Loucy (cell line): ENCODE measurements around the gene SUN1.

Experiments
- H2AFZ ChIP-seq: fragments of 200-600 bp; sonication (generic); 2 replicates; pipeline ENCODE4 v1.6.0; 2016; ENCODE audit warnings: antibody characterized with exemption, mild to moderate bottlenecking, low read length, moderate library complexity
- H3F3A ChIP-seq: fragments of 200-600 bp; 2 replicates; pipeline ENCODE4 v1.6.0; 2016; ENCODE audit warnings: antibody characterized with exemption, low read depth, mild to moderate bottlenecking
- H3K27me3 ChIP-seq: fragments of 200-600 bp; sonication (generic); 2 replicates; pipeline ENCODE4 v1.6.1; 2014; ENCODE audit warnings: low read length, mild to moderate bottlenecking; ENCODE audit not compliant: insufficient read depth, poor library complexity, severe bottlenecking
- H3K36me3 ChIP-seq: fragments of 200-600 bp; sonication (generic); 2 replicates; pipeline ENCODE4 v1.6.1; 2016; ENCODE audit warnings: low read length; ENCODE audit not compliant: insufficient read depth
- H3K4me1 ChIP-seq: fragments of 200-600 bp; sonication (generic); 2 replicates; pipeline ENCODE4 v1.5.1; 2014; ENCODE audit warnings: low read length, mild to moderate bottlenecking; ENCODE audit not compliant: insufficient read depth, poor library complexity, severe bottlenecking
- H3K4me2 ChIP-seq: fragments of 200-600 bp; sonication (generic); 2 replicates; pipeline ENCODE4 v1.6.0; 2014; ENCODE audit warnings: antibody characterized with exemption, low read length, low read depth, mild to moderate bottlenecking; ENCODE audit not compliant: poor library complexity, severe bottlenecking
- H3K4me3 ChIP-seq: fragments of 200-600 bp; sonication (generic); 2 replicates; pipeline ENCODE4 v1.5.1; 2014; ENCODE audit warnings: low read length, mild to moderate bottlenecking, mixed read lengths; ENCODE audit not compliant: poor library complexity, severe bottlenecking
- H3K79me2 ChIP-seq: fragments of 200-600 bp; sonication (generic); 2 replicates; pipeline ENCODE4 v1.6.1; 2014; ENCODE audit warnings: low read length; ENCODE audit not compliant: insufficient read depth
- H3K9ac ChIP-seq: fragments of 200-600 bp; sonication (generic); 2 replicates; pipeline ENCODE4 v1.6.0; 2014; ENCODE audit warnings: mild to moderate bottlenecking, low read depth, low read length, moderate library complexity; ENCODE audit not compliant: poor library complexity, severe bottlenecking
- H3K9me2 ChIP-seq: fragments of 200-600 bp; sonication (generic); replicated peaks from 2 replicates; pipeline ENCODE4 v1.6.1; 2016; ENCODE audit warnings: low read depth, low read length, mixed read lengths
- H3K9me3 ChIP-seq: fragments of 200-600 bp; sonication (generic); 2 replicates; pipeline ENCODE4 v1.6.1; 2014; ENCODE audit warnings: mild to moderate bottlenecking, antibody characterized with exemption, low read length, low read depth; ENCODE audit not compliant: insufficient read depth
- H4K20me1 ChIP-seq: fragments of 200-600 bp; sonication (generic); 2 replicates; pipeline ENCODE4 v1.6.0; 2014; ENCODE audit warnings: antibody characterized with exemption, low read length, mild to moderate bottlenecking; ENCODE audit not compliant: insufficient read depth, poor library complexity, severe bottlenecking
- EZH2phosphoT487 ChIP-seq: fragments of 200-600 bp; IDR thresholded peaks from 2 replicates; pipeline ENCODE4 v1.6.1; 2018; ENCODE audit warnings: antibody characterized with exemption, mild to moderate bottlenecking, moderate library complexity, borderline replicate concordance
- TF ChIP-seq, protein P1 (sequence below): fragments of 200-600 bp; sonication (generic); conservative IDR thresholded peaks from 2 replicates; pipeline ENCODE4 v1.5.1; 2014; ENCODE audit warnings: mild to moderate bottlenecking, antibody characterized with exemption, low read length

SUN1 gene

DNA sequence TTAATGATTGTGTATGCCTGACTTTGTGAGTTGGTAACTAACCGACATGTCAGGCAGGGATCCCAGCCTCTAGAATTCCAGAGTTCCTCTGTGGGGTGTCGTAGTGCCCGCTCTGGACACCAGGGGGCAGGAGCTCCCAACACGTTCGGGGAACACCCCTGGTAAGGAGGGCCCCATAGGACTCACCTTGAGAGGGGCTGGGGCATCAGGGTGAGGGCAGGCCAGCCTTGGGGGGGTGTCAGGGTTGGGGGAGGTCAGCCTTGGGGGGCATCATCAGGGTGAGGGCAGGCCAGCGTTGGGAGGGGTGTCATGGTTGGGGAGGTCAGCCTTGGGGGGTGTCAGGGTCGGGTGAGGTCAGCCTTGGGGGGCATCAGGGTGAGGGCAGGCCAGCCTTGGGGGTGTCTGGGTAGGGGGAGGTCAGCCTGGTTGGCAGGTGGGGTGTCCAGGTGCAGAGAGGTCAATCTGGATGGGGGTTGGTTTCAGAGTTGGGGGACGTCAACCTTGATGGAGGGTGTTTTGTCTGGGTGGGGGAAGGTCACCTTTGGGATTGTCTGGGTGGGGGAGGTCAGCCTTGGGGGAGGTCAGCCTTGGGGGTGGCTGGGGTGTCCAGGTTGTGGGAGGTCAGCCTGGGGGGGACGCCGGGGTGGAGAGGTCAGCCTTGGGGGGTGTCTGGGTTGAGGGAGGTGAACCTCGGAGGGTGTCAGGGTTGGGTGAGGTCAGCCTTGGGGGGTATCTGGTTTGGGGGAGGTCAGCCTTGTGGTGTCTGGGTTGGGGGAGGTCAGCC, 45.6 kb upstream of the SUN1 start:
- Histone ChIP-seq H3K9me2 (no peaks in the 10 kb centered on the region), H3K9ac (no peak overlapping the region), H3K4me2 (no peak overlapping the region), H3K79me2 (no peaks in the 10 kb centered on the region), H3K36me3 (peaks cover 4% of the 10 kb centered on the region; the same call in 1 of the 2 replicates), H3K4me1 (no peaks in the 10 kb centered on the region), H3K4me3 (no peak overlapping the region), H4K20me1 (no peaks in the 10 kb centered on the region), H2AFZ (no peak overlapping the region), H3K27me3 (no peaks in the 10 kb centered on the region), H3K9me3 (no peaks in the 10 kb centered on the region), H3F3A (no peaks in the 10 kb centered on the region)
- TF ChIP-seq EZH2phosphoT487: no peak
- TF ChIP-seq, protein P1, sequence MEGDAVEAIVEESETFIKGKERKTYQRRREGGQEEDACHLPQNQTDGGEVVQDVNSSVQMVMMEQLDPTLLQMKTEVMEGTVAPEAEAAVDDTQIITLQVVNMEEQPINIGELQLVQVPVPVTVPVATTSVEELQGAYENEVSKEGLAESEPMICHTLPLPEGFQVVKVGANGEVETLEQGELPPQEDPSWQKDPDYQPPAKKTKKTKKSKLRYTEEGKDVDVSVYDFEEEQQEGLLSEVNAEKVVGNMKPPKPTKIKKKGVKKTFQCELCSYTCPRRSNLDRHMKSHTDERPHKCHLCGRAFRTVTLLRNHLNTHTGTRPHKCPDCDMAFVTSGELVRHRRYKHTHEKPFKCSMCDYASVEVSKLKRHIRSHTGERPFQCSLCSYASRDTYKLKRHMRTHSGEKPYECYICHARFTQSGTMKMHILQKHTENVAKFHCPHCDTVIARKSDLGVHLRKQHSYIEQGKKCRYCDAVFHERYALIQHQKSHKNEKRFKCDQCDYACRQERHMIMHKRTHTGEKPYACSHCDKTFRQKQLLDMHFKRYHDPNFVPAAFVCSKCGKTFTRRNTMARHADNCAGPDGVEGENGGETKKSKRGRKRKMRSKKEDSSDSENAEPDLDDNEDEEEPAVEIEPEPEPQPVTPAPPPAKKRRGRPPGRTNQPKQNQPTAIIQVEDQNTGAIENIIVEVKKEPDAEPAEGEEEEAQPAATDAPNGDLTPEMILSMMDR: peak; percentile 86

GRCh38 chr7:787332-788240, 44.7 kb upstream of the SUN1 start:
- no peaks in the 10 kb centered on the region for H3K27me3 ChIP-seq

DNA sequence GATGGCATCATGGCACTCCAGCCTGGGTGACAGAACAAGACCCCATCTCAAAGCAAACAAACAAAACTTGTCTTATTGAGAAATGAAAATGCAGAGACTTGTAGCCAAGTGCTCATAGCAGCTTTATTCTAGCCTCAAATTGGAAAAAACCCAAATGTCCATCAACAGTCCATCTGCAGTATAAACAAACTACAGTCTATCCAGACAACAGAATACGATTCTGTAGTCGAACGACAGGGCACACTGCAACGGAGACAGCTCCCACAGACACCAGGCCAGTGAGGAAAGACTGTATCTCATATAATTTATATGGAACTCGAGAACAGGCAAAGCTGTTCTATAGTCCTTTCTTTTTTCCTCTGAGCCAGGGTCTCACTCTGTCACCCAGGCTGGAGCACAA, 40.8 kb upstream of the SUN1 start:
- TF ChIP-seq EZH2phosphoT487: no peak
- TF ChIP-seq, protein P1: no peak
- no peaks in the 10 kb centered on the region for H3K27me3 ChIP-seq
- no peaks in the 10 kb centered on the region for H3K9me2 ChIP-seq
- no peak overlapping the region for H3K4me2 ChIP-seq
- no peak overlapping the region for H3K9ac ChIP-seq
- H4K20me1 ChIP-seq: no peaks in the 10 kb centered on the region
- no peak overlapping the region for H3K4me3 ChIP-seq
- H3F3A ChIP-seq: no peaks in the 10 kb centered on the region
- H2AFZ ChIP-seq: no peak overlapping the region
- H3K36me3 ChIP-seq: no peaks in the 10 kb centered on the region
- H3K9me3 ChIP-seq: no peaks in the 10 kb centered on the region
- H3K4me1 ChIP-seq: no peaks in the 10 kb centered on the region
- H3K79me2 ChIP-seq: no peaks in the 10 kb centered on the region

More at GRCh38 chr7:787332-788240, 44.7 kb upstream of the SUN1 start:
- Histone ChIP-seq H3K4me2 (no peak overlapping the region), H2AFZ (no peak overlapping the region), H3K9me2 (no peaks in the 10 kb centered on the region), H4K20me1 (no peaks in the 10 kb centered on the region), H3K9ac (no peak overlapping the region), H3K79me2 (no peaks in the 10 kb centered on the region), H3K9me3 (no peaks in the 10 kb centered on the region), H3K4me1 (no peaks in the 10 kb centered on the region), H3K36me3 (peaks cover 4% of the 10 kb centered on the region; the same call in 1 of the 2 replicates), H3K4me3 (no peak overlapping the region), H3F3A (no peaks in the 10 kb centered on the region)
- TF ChIP-seq, protein P1: no peak; the same call in 1 of the 2 replicates
- no peak for TF ChIP-seq EZH2phosphoT487
